HG02588 (cell line): ENCODE data around the gene MSN.
"Not testable (repeated sequence)": the region's sequence is repeated elsewhere in the genome, so short reads cannot be mapped to it uniquely, and the experiment has no call there.

Source experiments
- ATAC-seq: cut with Tn5 transposase; IDR thresholded peaks from one replicate; pipeline ENCODE4 v1.9.1; 2021; ENCODE audit warnings: mild to moderate bottlenecking, moderate library complexity; ENCODE audit not compliant: unreplicated experiment

The MSN gene

DNA sequence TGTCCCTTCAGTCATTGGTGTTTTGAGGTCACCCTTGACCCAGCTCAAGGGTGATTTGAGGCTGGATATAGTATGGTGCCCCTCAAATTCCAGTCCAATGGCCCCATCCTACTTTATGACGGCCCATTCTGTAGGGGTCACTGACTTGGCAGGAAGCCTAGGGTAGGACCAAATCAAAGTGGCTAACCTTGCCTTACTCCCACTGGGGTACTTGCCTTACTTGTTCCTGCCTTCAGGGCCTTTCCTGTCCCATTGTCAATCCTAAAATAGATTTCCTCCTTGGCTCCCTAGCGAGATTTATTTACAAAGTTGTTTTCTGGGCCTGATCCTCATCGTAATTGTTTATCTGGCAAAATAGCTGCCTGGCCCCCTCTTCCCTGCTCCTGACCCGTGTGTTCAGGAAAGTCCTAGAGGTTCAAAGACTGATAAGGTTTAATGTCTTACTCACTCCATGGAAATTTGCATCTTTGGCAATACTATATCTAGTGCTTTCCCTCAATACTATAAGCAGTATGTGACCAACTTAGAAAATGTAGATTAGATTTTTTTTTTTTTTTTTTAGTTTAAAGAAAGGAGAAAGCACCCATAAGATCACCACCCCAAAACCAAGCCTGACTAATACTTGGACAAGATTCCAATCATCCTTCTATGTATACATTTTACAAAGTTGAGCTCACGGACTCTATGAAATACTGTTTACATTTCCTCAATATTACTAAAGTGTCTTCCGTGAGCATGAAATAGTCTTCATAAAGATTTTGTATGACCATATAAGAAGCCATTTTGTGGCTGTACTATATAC is 44.8 kb downstream of the MSN start:
- no peak for ATAC-seq

DNA sequence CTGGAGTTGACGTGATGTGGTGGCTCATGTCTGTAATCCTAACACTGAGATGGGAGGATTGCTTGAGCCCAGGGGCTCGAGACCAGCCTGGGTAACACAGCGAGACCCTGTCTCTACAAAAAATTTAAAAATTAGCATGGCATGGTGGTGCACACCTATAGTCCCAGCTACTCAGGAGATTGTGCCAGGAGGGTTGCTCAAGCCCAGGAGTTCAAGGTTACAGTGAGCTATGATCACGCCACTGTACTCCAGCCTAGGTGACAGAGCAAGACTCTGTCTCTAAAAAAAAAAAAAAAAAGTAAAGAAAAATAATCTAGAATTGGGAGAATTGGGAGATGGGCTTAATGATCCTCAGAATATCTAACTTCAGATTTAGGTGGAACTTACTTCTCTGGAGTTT is 51.1 kb downstream of the MSN start:
- ATAC-seq, result no peak

DNA sequence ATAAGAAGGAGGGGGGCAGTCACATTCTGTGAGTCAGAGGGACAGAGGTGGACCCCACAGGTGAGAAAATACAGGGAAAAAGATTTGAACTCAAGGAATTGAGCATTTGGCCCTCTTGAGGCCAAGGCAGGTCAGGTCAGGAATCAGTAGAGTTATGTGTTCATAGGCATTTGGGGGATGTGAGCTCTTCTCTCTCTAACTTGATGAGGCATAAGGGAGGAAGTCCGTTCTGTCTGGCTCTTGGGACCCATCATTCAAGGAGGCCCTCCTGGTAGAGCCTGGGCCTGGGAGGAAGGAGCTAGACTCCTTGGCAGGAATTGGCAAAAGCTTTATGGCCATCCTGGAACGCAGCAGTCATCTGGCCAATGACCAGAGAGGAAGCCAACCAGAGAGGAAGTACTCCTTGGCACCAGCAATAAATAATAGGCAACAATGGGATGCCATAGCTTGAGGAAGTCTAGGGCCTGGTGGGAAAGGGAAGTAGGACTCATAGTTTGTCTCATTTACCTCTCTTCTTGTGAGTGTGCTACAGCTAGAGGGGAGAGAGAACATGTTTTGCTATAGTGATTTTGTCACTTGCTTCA is 53.0 kb downstream of the MSN start:
- no peak for ATAC-seq

DNA sequence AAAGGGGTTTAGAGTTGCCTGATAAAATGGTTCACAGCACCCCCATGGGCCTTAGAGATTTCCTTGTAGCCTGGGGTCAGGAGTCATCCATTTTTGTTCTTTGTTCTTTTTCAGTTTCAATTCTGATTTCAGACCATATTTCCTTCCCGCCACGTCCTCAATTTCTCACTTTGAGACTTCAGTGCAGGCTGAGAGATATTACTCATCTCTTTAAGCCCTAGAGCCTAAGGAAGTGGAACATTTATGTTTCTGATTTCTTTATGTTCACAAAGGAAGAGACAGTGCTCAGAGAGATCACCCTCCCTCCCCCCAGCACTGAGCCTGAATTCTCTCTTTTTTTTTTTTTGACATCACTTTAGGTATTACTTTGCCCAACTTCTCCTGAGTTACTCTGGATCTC is 56.3 kb downstream of the MSN start:
- ATAC-seq, result peak; percentile 70

DNA sequence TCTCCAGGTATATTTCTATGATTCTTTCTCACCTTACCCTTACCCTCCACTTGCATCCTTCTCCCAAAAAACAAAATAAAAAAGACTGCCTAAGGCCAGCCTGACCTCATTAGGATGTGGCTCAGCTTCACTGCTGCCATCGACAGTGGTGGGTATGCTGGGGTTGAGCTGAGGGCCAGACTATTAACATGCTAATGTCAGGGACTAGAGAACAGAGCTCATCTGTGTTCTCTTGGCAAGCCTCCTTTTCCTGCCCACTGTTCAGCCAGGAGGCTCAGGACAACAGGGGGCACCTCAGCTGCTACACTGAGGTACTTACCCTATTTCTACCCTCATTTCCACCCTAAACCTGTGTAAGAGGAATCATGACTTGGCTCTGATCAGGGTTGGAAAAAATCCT is 59.3 kb downstream of the MSN start:
- ATAC-seq, result no peak

DNA sequence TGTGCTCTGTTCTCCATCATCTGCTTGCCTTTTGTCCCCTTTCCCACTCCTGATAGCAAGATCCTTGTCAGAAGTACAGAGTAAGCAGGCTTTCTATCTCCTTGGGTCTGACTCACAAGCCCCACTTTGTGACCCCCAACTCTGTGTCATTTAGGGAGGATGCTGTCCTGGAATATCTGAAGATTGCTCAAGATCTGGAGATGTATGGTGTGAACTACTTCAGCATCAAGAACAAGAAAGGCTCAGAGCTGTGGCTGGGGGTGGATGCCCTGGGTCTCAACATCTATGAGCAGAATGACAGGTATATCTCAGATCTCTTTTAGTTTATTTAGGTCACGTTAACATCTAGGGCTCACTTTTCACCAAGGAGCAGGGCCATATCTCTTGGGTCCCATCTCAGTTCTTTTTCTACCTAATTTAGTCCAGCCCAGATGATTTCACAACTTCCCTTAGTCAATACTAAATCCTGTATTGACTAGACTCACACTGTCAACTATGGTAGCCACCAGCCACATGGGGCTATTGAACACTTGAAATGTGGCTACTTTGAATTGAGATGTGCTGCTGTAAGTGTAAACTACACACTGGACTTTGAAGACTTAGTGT is 64.3 kb downstream of the MSN start:
- ATAC-seq, result peak; percentile 38

DNA sequence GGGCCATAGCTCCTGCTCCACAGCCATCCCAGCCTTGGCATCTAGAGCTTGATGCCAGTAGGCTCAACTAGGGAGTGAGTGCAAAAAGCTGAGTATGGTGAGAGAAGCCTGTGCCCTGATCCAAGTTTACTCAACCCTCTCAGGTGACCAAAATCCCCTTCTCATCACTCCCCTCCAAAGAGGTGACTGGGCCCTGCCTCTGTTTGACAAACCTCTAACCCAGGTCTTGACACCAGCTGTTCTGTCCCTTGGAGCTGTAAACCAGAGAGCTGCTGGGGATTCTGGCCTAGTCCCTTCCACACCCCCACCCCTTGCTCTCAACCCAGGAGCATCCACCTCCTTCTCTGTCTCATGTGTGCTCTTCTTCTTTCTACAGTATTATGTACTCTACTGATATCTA is 73.5 kb downstream of the MSN start:
- ATAC-seq, result peak; percentile 17

DNA sequence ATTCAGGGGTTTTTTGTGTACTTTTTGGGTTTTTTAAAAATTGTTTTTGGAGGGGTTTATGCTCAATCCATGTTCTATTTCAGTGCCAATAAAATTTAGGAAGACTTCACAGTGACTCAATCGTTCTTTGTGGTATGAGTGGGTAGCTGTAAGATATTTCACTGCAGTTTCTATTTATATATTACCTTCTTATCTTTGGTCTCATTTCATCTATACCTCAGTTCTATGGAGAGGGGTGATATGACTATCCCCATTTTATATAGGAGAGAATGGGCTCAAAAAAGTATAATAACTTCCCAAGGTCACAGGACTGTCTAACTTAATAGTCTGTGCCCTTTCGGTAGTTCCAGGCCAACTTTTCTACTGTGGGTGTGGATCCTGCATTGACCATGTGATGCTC is 74.4 kb downstream of the MSN start:
- peak; percentile 25 for ATAC-seq

DNA sequence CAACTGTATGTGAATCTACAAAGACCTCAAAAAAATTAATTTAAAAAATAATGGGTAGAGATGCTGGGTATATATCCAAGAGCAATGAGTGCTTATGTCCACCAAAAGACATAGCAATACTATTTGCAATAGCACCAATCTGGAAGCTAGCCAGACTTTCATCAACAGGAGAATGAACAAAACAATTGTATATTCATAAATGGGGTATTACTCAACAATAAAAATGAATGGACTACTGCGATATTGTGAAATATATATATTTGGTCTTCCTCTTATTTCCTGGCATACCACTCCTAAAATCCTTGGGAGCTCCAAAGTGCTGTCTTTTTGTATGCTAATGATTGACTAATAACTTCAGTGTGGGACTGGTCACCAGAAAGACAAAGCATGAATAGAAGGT is 77.5 kb downstream of the MSN start:
- no peak for ATAC-seq

DNA sequence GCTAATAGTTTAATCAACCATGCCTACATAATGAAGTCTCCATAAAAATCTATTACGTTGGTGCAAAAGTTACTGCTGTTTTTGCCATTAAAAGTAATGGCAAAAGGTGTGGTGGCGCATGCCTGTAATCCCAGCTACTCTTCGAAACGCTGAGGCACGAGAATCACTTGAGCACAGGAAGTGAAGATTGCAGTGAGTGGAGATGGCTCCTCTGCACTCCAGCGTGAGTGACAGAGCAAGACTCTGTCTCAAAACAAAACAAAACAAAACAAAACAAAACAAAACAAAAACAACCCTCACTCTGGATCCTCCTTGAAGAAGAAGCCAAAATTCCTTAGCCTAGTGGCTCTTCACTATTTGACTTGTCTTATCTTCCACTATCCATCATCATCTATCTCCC is 78.0 kb downstream of the MSN start:
- ATAC-seq, result no peak

DNA sequence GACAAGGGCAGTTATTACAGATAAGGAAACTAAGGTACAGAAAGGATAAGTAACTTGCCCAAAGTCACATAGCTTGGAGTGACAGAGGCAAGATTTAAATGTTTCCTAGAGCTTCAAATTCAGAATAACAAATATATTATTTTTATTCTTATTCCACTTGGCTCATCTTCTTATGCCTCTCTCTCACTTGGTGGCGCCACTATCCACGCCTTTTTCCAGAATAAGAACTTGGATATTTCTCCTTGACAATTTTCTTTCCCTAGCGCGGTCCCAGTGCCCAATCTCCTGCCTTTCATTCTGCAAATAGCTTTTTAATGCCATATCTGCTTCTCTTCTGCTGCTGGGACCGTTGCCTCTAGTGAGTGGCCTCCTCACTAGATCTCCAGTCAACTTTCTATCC is 78.5 kb downstream of the MSN start:
- no peak for ATAC-seq

DNA sequence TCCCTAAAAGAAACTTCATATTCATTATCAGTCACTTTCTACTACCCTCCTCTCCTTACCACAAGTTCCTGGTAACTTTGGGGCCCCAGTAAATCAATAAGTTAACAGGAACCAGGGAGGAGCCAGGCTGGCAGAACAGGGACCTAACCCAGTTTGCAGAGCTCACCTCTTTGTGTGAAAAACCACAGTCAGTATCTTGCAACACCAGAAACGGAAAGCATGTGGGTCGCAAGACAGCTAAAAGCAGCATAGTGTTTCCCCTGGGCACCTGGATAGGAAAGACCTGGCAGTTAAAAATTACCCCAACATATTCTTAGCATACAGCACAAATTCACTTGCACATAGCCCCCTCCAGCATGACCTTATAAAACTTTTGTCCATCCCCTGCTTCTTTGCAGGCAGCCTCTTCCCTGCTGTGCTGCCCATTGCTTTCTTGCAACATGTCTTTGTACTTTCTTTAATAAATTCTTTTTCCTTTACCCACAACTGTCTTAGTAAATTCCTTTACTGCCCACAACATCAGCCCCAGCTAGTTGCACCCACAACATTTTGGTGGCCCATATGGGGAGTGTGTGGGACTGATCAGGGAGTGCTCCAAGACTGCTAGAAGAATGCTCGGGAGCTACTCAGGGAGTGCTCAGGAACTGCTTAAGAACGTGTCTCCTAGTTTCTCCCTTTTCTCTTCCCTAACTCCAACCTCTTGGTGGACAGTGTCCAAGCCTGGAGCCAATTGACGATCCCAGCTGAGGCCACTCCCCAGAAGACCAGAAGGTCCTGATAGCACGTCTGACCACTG is 83.4 kb downstream of the MSN start:
- ATAC-seq, result peak; percentile 85

DNA sequence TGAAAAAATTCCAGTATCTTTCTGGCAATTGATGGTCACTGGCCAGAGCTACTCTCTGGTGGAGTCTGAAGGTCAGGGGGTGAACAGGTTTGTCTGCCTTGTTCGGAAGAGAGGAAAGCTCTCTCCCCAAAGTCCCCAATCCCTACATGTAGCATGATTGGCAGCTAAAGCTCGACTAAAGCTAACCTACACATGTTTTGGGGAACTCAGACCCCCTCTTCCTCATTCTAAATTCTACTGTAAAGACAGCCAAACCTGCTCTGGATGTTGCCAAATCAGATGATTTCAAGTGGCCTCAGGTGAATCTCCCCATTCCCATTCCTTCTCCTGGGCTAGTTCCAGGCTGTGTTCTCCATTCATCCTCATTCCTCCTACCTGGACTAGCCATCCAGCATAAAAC is 84.1 kb downstream of the MSN start:
- no peak for ATAC-seq

DNA sequence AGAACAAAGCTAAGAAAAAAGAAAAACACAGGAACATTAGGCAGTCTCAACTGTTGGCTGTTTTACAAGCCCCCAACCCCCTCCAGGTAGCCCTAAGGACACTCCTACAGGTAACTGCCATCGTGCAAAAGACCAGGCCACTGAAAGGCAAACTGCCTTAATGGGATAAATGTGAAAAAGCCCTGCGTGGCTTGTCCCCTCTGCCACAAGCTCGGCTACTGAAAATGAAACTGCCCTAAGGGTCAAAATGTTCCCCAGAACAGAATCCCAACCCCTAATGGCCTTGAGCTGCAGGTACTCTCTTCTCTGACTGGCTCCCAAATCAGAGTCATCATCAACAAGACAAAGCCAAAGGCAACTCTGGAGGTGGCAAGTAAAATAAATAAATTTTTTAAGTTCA is 84.8 kb downstream of the MSN start:
- no peak for ATAC-seq

DNA sequence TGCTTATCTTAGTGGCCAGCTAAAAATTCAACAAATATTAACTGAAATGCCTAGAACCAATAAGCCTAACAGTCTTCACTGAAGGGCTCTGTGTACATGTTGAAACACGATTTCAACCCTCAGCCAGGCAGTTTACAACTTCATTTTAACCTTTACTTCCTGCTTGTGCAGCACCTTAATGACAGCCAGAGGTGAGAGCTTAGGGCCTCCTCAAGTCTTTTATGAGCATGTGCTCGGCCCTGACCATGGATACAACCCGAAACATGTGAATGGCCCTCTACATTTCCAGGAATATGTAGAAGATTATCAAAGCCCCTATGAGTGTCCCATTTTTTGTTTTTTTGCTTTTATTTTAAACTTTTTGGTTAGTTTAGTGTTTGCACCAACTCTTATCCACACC is 88.3 kb downstream of the MSN start:
- no peak for ATAC-seq

DNA sequence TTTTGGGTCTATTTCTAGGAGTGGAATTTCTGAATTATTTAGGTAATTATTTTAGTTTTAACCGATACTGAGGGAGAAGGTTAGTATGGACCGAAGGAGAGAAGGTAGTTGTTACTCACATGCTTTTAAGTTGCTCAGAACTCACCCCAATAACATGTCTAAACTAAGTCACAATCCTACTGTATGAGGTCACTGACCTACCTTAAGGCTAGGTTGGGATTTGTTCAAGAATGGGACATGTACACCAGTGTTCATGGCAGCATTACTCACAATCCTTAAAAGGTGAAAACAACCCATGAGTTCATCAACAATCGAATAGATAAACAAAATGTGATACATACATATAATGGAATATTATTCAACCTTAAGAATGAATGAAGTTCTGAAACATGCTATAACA is 90.5 kb downstream of the MSN start:
- ATAC-seq, result no peak

DNA sequence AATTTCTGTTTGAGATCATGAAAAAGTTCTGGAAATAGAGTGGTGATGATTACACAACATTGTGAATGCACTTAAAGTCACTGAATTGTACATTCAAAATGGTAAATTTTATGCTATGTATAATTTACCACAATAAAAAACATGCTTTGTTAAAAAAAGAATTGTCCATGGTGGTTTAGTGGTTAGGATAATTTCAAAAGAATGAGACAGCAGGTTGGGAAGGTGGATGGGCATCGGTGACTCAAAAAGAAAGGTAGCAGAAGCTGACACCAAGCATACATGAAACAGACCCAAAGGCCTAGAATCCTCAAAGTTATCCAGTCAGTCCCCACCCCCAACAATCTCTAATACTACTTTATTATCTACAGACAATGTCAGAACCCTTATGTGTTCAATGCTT is 91.1 kb downstream of the MSN start:
- no peak for ATAC-seq

DNA sequence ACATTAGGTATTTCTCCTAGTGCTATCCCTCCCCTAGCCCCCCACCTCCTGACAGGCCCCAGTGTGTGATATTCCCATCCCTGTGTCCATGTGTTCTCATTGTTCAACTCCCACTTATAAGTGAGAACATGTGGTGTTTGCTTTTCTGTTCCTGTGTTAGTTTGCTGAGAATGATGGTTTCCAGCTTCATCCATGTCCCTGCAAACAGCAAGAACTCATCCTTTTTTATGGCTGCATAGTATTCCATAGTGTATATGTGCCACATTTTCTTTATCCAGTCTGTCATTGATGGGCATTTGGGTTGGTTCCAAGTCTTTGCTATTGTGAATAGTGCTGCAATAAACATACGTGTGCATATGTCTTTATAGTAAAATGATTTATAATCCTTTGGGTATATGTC is 92.1 kb downstream of the MSN start:
- ATAC-seq, result not testable (repeated sequence)

DNA sequence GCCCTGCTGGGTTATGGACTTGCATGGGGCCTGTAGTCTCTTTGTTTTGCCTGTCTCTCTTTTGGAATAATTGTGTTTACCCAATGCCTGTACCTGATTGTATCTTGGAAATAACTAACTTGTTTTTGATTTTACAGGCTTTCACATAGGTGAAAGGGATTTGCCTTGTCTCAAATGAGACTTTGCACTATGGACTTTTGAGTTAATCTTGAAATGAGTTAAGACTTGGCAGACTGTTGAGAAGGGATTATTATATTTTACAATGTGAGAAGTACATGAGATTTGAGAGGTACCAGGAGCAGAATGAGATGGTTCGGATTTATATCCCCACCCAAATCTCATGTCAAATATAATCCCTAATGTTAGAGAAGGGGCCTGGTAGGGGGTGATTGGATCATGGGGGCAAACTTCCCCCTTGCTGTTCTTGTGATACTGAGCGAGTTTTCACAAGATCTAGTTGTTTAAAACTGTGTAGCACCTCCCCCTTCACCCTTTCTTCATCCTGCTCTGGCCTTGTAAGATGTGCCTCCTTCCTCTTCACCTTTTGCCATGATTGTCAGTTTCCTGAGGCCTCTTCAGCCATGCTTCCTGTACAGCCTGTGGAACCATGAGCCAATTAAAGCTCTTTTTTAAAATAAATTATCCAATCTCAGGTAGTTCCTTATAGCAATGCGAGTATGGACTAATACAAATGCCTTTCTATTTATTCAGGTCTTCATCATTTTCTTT is 102.3 kb downstream of the MSN start:
- no peak for ATAC-seq

DNA sequence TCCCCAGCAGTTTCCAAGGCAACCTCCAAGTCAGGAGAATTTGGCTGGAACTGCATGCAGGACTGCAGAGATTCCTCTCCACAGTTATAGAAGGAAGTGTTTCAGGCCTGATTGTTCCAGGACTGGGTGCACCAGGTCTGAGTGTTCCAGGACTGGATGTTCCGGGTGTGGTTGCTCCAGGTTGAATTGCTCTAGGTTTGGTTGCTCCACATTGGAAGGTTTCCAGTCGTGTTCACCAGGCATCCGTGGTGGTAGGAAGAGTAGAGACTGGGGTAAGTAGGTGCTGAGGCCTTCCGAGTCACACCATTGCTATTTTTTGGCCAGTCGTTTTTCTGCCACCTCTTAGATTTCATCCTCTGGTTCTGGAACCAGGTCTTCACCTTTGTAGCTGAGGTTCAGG is 105.4 kb downstream of the MSN start:
- ATAC-seq, result no peak

DNA sequence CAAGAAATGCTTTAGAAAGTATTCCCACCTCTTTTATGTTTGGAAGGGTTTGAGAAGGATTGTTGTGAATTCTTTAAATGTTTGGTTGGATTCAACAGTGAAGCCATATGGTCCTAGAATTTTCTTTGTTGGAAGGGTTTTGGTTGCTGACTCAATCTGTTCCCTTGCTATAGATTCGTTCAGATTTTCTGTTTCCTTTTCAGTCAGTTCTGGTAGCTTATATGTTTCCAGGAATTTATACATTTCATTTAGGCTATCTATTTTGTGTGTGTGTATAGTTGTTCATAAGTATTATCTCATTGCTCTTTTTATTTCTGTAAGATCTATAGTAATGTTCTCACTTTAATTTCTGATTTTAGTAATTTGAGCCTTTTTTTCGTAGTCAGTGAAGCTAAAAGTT is 114.4 kb downstream of the MSN start:
- ATAC-seq, result no peak
